SK-N-SH (cell line): ENCODE results near the gene OR8H3. TPM values are rescaled to one million over a fixed set of nuclear protein-coding genes. Genes with fewer than 3 reads are reported as not detected.

Experiments
- CTCF ChIA-PET: fragments of 300-600, 350-600 bp; formaldehyde crosslinking; extraction: SDS; loops from one replicate; lab custom pipeline; 2021; lab: Yijun Ruan, JAX
- POLR2A ChIA-PET: fragments of 350-600 bp; sonication (Branson Sonifier 250); formaldehyde crosslinking; extraction: SDS; loops from one replicate; lab custom pipeline; 2020; ENCODE audit warnings: antibody characterized with exemption, inconsistent platforms; lab: Yijun Ruan, JAX
- DNase-seq: peaks from one replicate; pipeline ENCODE4 v3.0.0; 2012
- H2AFZ ChIP-seq: fragments of 200-600 bp; sonication (generic); 2 replicates; pipeline ENCODE4 v1.8.1; 2016; ENCODE audit warnings: antibody characterized with exemption, mild to moderate bottlenecking, low read depth
- H3F3A ChIP-seq: fragments of 200-600 bp; sonication (generic); replicated peaks from 2 replicates; pipeline ENCODE3; 2016; ENCODE audit warnings: antibody characterized with exemption, mild to moderate bottlenecking; ENCODE audit not compliant: insufficient read depth
- H3K27ac ChIP-seq, 2 experiments: fragments of 200-500 bp in 1 of 2; fragments of 200-600 bp in 1 of 2; sonication (Bioruptor generic) in 1 of 2; sonication (generic), shearing (Covaris generic) in 1 of 2; 2 replicates each; pipeline versions ENCODE4 v1.5.1 to v1.6.1; 2014 to 2016; ENCODE audit warnings: low read depth in 2 of 2, inconsistent platforms in 1 of 2, low read length in 1 of 2, mild to moderate bottlenecking in 1 of 2, mixed read lengths in 1 of 2
- H3K27me3 ChIP-seq: fragments of 200-600 bp; sonication (generic), shearing (Covaris generic); 2 replicates; pipeline ENCODE4 v1.6.1; 2016; ENCODE audit warnings: mixed run types; ENCODE audit not compliant: insufficient read depth
- H3K36me3 ChIP-seq, 2 experiments: fragments of 200-500 bp in 1 of 2; fragments of 200-600 bp in 1 of 2; sonication (Bioruptor generic) in 1 of 2; sonication (generic) in 1 of 2; replicated peaks in 1 of 2; 2 replicates each; pipeline versions ENCODE3 to v1.5.1; 2014 to 2016; ENCODE audit warnings: low read length in 1 of 2, mild to moderate bottlenecking in 1 of 2; ENCODE audit not compliant: insufficient read depth in 2 of 2, control insufficient read depth in 1 of 2
- H3K4me1 ChIP-seq, 2 experiments: fragments of 200-500 bp in 1 of 2; fragments of 200-600 bp in 1 of 2; sonication (Bioruptor generic) in 1 of 2; sonication (generic), shearing (Covaris generic) in 1 of 2; 2 replicates each; pipeline versions ENCODE4 v1.5.1 to v1.6.1; 2014 to 2016; ENCODE audit warnings: low read depth in 1 of 2, low read length in 1 of 2, mixed run types in 1 of 2; ENCODE audit not compliant: insufficient read depth in 2 of 2, control insufficient read depth in 1 of 2
- H3K4me2 ChIP-seq: fragments of 200-600 bp; sonication (generic), shearing (Covaris generic); 2 replicates; pipeline ENCODE4 v1.6.1; 2017; ENCODE audit warnings: mixed run types
- H3K4me3 ChIP-seq, 2 experiments: fragments of 200-500 bp in 1 of 2; fragments of 200-600 bp in 1 of 2; sonication (Bioruptor generic) in 1 of 2; sonication (generic), shearing (Covaris generic) in 1 of 2; 2 replicates each; pipeline versions ENCODE4 v1.5.1 to v1.8.1; 2014 to 2016; ENCODE audit warnings: low read depth in 2 of 2, inconsistent platforms in 1 of 2, low read length in 1 of 2, mild to moderate bottlenecking in 1 of 2, mixed read lengths in 1 of 2, moderate library complexity in 1 of 2
- H3K79me2 ChIP-seq: fragments of 200-600 bp; sonication (generic); 2 replicates; pipeline ENCODE4 v1.8.1; 2017; ENCODE audit warnings: mild to moderate bottlenecking; ENCODE audit not compliant: insufficient read depth
- H3K9ac ChIP-seq: fragments of 200-600 bp; sonication (generic); 2 replicates; pipeline ENCODE4 v1.6.1; 2017; ENCODE audit warnings: mixed run types
- H3K9me2 ChIP-seq: fragments of 200-600 bp; sonication (generic); 2 replicates; pipeline ENCODE4 v1.6.1; 2017; ENCODE audit warnings: mixed run types
- H3K9me3 ChIP-seq: fragments of 200-600 bp; sonication (generic); 2 replicates; pipeline ENCODE4 v1.6.1; 2017; ENCODE audit warnings: mixed run types, mild to moderate bottlenecking, moderate library complexity
- H4K20me1 ChIP-seq: fragments of 200-600 bp; sonication (generic); 2 replicates; pipeline ENCODE4 v1.6.1; 2017; ENCODE audit warnings: mild to moderate bottlenecking, mixed run types; ENCODE audit not compliant: insufficient read depth
- FOXM1 ChIP-seq: IDR thresholded peaks from 2 replicates; pipeline ENCODE4 v1.4.0; 2012; ENCODE audit warnings: low read depth, mild to moderate bottlenecking
- GABPA ChIP-seq: IDR thresholded peaks from 2 replicates; pipeline ENCODE4 v1.4.0; 2012; ENCODE audit warnings: low read depth, mild to moderate bottlenecking
- GATA2 ChIP-seq: sonication (generic); formaldehyde crosslinking; IDR thresholded peaks from 2 replicates; pipeline ENCODE4 v1.5.0; 2020; ENCODE audit warnings: mild to moderate bottlenecking, missing genetic modification reagents
- MEF2A ChIP-seq: IDR thresholded peaks from 2 replicates; pipeline ENCODE4 v1.4.0; 2012; ENCODE audit warnings: low read depth, borderline replicate concordance
- NFIC ChIP-seq: IDR thresholded peaks from 2 replicates; pipeline ENCODE4 v1.4.0; 2012; ENCODE audit warnings: borderline replicate concordance
- NRF1 ChIP-seq: IDR thresholded peaks from 2 replicates; pipeline ENCODE4 v1.6.1; 2012; ENCODE audit warnings: low read depth, mild to moderate bottlenecking, low read length
- PBX3 ChIP-seq: IDR thresholded peaks from 2 replicates; pipeline ENCODE4; 2012
- RAD21 ChIP-seq: IDR thresholded peaks from 2 replicates; pipeline ENCODE4 v1.6.1; 2012; ENCODE audit warnings: mild to moderate bottlenecking, low read length
- RCOR1 ChIP-seq: fragments of 150-350 bp; IDR thresholded peaks from 2 replicates; pipeline ENCODE4 v1.6.1; 2017; ENCODE audit warnings: antibody characterized with exemption, low read length
- RXRA ChIP-seq: IDR thresholded peaks from 2 replicates; pipeline ENCODE4 v1.4.0; 2012; ENCODE audit warnings: low read depth, mild to moderate bottlenecking, borderline replicate concordance
- SIN3A ChIP-seq: IDR thresholded peaks from 2 replicates; pipeline ENCODE4 v1.6.1; 2012; ENCODE audit warnings: low read depth, mild to moderate bottlenecking, low read length, moderate library complexity, borderline replicate concordance
- TAF1 ChIP-seq: IDR thresholded peaks from 2 replicates; pipeline ENCODE4 v1.6.1; 2012; ENCODE audit warnings: low read depth, mild to moderate bottlenecking, low read length, moderate library complexity, borderline replicate concordance
- TEAD4 ChIP-seq: IDR thresholded peaks from 2 replicates; pipeline ENCODE4 v1.4.0; 2012; ENCODE audit warnings: mild to moderate bottlenecking, borderline replicate concordance; ENCODE audit not compliant: insufficient read depth
- YY1 ChIP-seq: IDR thresholded peaks from 2 replicates; pipeline ENCODE4 v1.4.0; 2012; ENCODE audit warnings: low read depth, mild to moderate bottlenecking
- WGBS: methylation state at CpG from one replicate; pipeline ENCODE4 v1.1.6; 2017; ENCODE audit warnings: low lambda C conversion rate; 5-methylcytosine and 5-hydroxymethylcytosine counted together
- polyA plus RNA-seq, 3 experiments: library from polyadenylated mRNA; depleted of rRNA; stranded (reverse); fragments of >200 nt; gene quantifications; 2 replicates each; pipeline ENCODE4 v1.2.3, GENCODE V29; 2012
- small RNA-seq, 7 experiments: library from RNA; depleted of rRNA; stranded (forward); fragments of <200 nt; gene quantifications; one replicate each; pipeline ENCODE3, GENCODE V24; 2012

OR8H3 gene
- polyA plus RNA-seq, 1 of the 3 experiments (the other 2 are of a cell fraction), result not detected

DNA sequence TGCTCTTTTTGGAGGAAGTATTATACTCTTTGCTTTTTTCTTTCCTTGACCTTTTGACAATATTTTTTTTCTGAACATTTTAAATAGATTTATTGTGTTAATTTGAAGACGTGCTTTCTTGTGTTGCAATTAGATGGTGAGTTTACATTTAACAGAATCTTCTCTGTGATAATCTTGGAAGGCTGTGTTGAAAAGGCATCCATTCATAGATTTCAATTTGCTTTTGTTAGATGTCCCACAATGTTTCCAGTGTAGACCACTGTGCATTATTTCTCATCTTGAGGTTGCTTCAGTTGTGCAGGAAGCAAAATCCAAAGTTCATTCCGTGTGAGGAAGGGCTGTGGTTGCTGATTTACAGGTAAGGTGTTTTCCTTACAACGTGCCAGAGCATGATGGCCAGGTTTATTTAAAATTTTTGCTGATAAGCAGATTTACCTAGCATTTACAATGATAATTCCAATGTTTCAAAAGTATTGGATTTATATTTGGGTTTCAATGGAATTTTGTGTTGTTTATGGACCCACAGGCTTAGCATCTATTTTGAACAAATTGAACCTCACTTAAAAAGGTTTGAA is 50.2 kb downstream of the OR8H3 start:
- ChIA-PET POLR2A (no interaction called here), CTCF (no interaction called here)
- under 1% methylated on average over 3 of the region's 3 CpGs for WGBS
- Histone ChIP-seq H4K20me1 (no peaks in the 10 kb centered on the region), H3K4me2 (no peak overlapping the region), H3K27ac (no peak overlapping the region), H3K9ac (no peak overlapping the region), H3K9me3 (no peaks in the 10 kb centered on the region), H3K4me1 (no peaks in the 10 kb centered on the region), H3K36me3 (no peaks in the 10 kb centered on the region), H3K27me3 (no peaks in the 10 kb centered on the region), H3K4me3 (no peak overlapping the region), H3K79me2 (no peaks in the 10 kb centered on the region), H3F3A (no peaks in the 10 kb centered on the region), H2AFZ (no peak overlapping the region), H3K9me2 (no peaks in the 10 kb centered on the region)
- TF ChIP-seq YY1 (no peak), SIN3A (no peak), NRF1 (no peak), TAF1 (no peak), FOXM1 (no peak), PBX3 (no peak), RAD21 (no peak), GATA2 (CRISPR knock-in tag) (no peak), RCOR1 (no peak), GABPA (no peak), MEF2A (no peak), TEAD4 (no peak), NFIC (no peak), RXRA (no peak)
- DNase-seq, result no peak

Small RNAs within 50 kb of the gene (small RNA-seq; reads per million reads assigned to genes)
- 0 reads per million in 7 experiments for gene OR8I4P

Other genes with a start within 250 kb of the OR8H3 start
- not detected in 2 replicates for gene TRIM51, start 239.1 kb upstream of the OR8H3 start, polyA plus RNA-seq (2012; rRNA removed)
- not detected in 2 replicates for gene OR5W2, start 207.8 kb upstream of the OR8H3 start, polyA plus RNA-seq (2012; rRNA removed)
- gene OR5I1, start 186.0 kb upstream of the OR8H3 start, polyA plus RNA-seq (2012; rRNA removed), result not detected in 2 replicates
- not detected in 2 replicates for gene OR10AG1, start 152.4 kb upstream of the OR8H3 start, polyA plus RNA-seq (2012; rRNA removed)
- gene OR5F1, start 127.7 kb upstream of the OR8H3 start, polyA plus RNA-seq (2012; rRNA removed), result not detected in 2 replicates
- not detected in 2 replicates for gene OR5AS1, start 94.7 kb upstream of the OR8H3 start, polyA plus RNA-seq (2012; rRNA removed)
- not detected in 2 replicates for gene OR8I2, start 29.1 kb upstream of the OR8H3 start, polyA plus RNA-seq (2012; rRNA removed)
- not detected in 2 replicates for gene OR8H2, start 18.7 kb upstream of the OR8H3 start, polyA plus RNA-seq (2012; rRNA removed)
- not detected in 2 replicates for gene OR8J3, start 17.8 kb downstream of the OR8H3 start, polyA plus RNA-seq (2012; rRNA removed)
- not detected in 2 replicates for gene OR8K5, start 37.9 kb downstream of the OR8H3 start, polyA plus RNA-seq (2012; rRNA removed)
- not detected in 2 replicates for gene OR5J2, start 54.2 kb downstream of the OR8H3 start, polyA plus RNA-seq (2012; rRNA removed)
- gene OR5T2, start 111.9 kb downstream of the OR8H3 start, polyA plus RNA-seq (2012; rRNA removed), result not detected in 2 replicates
- gene OR5T3, start 129.9 kb downstream of the OR8H3 start, polyA plus RNA-seq (2012; rRNA removed), result not detected in 2 replicates
- not detected in 2 replicates for gene OR5T1, start 151.8 kb downstream of the OR8H3 start, polyA plus RNA-seq (2012; rRNA removed)
- not detected in 2 replicates for gene OR8H1, start 169.9 kb downstream of the OR8H3 start, polyA plus RNA-seq (2012; rRNA removed)
- not detected in 2 replicates for gene OR8K3, start 192.8 kb downstream of the OR8H3 start, polyA plus RNA-seq (2012; rRNA removed)
- gene OR8K1, start 223.7 kb downstream of the OR8H3 start, polyA plus RNA-seq (2012; rRNA removed), result not detected in 2 replicates
- gene OR8J1, start 231.9 kb downstream of the OR8H3 start, polyA plus RNA-seq (2012; rRNA removed), result not detected in 2 replicates